K562 (cell line): ENCODE data around the gene ISCA1. TPM values are rescaled to one million over a fixed set of nuclear protein-coding genes. Genes with fewer than 3 reads are reported as not detected.

Source experiments
- CBFB ChIP-seq: sonication (generic); formaldehyde crosslinking; IDR thresholded peaks from 2 replicates; pipeline ENCODE4 v1.4.0; 2020; ENCODE audit warnings: mild to moderate bottlenecking, missing genetic modification reagents
- CCAR2 ChIP-seq: fragments of 200-400 bp; formaldehyde crosslinking; IDR thresholded peaks from 2 replicates; pipeline ENCODE4 v1.6.1; 2017; ENCODE audit warnings: mild to moderate bottlenecking, low read depth, low read length
- CHD1 ChIP-seq: fragments of 200-600 bp; sonication (generic); IDR thresholded peaks from one replicate; pipeline ENCODE4 v1.6.1; 2012; ENCODE audit warnings: mild to moderate bottlenecking, moderate library complexity, low read length, inconsistent platforms
- NCOA6 ChIP-seq: fragments of 450-650 bp; IDR thresholded peaks from 2 replicates; pipeline ENCODE4 v1.6.1; 2017; ENCODE audit warnings: mild to moderate bottlenecking
- NR0B1 ChIP-seq: fragments of 450-650 bp; IDR thresholded peaks from one replicate; pipeline ENCODE4 v1.6.1; 2018; ENCODE audit warnings: mild to moderate bottlenecking, moderate library complexity; ENCODE audit not compliant: partially characterized antibody
- ZBTB8A ChIP-seq: fragments of 450-650 bp; IDR thresholded peaks from 2 replicates; pipeline ENCODE4 v1.6.1; 2018; ENCODE audit warnings: mild to moderate bottlenecking, moderate library complexity; ENCODE audit not compliant: partially characterized antibody
- ZNF146 ChIP-seq: IDR thresholded peaks from one replicate; pipeline ENCODE4 v1.6.1; 2018; ENCODE audit warnings: missing compliant biosample characterization; ENCODE audit not compliant: unreplicated experiment
- ZNF766 ChIP-seq: fragments of 200-800 bp; sonication (Bioruptor generic); conservative IDR thresholded peaks from 2 replicates; pipeline ENCODE4 v1.6.1; 2016; ENCODE audit warnings: missing genetic modification characterization, missing compliant biosample characterization
- polyA plus RNA-seq, 8 experiments: library from polyadenylated mRNA; depleted of rRNA in 4 of 8; stranded (reverse) in 5 of 8; unstranded in 3 of 8; fragments of >200 nt; fragmentation: Nextera tagmentation in 2 of 8; fragmentation: Illumina TruSeq in 1 of 8; extraction: Ambion mirVana in 2 of 8; extraction: Trizol in 1 of 8; gene quantifications; 2 replicates each; pipeline versions ENCODE4 v1.2.1 to v1.2.3, GENCODE V29; 2011 to 2014; ENCODE audit warnings: inconsistent platforms in 1 of 8, missing spikeins in 1 of 8
- total RNA-seq, 7 experiments: library from RNA; depleted of rRNA in 6 of 7; stranded (reverse); fragments of >200 nt in 6 of 7; fragmentation: Illumina TruSeq in 2 of 7; extraction: Trizol in 2 of 7; gene quantifications; 2 replicates each; pipeline versions ENCODE4 v1.2.1 to v1.2.3, GENCODE V29; 2011 to 2021; ENCODE audit warnings: low replicate concordance in 1 of 7
- TF ChIP-seq, protein P1 (sequence below), 2 experiments: fragments of 450-650 bp in 1 of 2; sonication (generic) in 1 of 2; formaldehyde crosslinking in 1 of 2; IDR thresholded peaks; 2 replicates each; pipeline versions ENCODE4 v1.7.1 to v1.9.0; 2016 to 2022; ENCODE audit warnings: inconsistent platforms in 1 of 2, mild to moderate bottlenecking in 1 of 2, missing genetic modification reagents in 1 of 2
- TF ChIP-seq, protein P2 (sequence below): fragments of 200-800 bp; sonication (Bioruptor generic); IDR thresholded peaks from 2 replicates; pipeline ENCODE4 v1.6.1; 2017; ENCODE audit warnings: missing genetic modification characterization, missing compliant biosample characterization
- TF ChIP-seq, protein P3 (sequence below): fragments of 250-450 bp; sonication (Bioruptor Pico); IDR thresholded peaks from 2 replicates; pipeline ENCODE4 v1.5.0; 2021
- TF ChIP-seq, protein P4 (sequence below): fragments of 450-650 bp; formaldehyde crosslinking; conservative IDR thresholded peaks from 2 replicates; pipeline ENCODE4 v1.4.0; 2022; ENCODE audit warnings: mild to moderate bottlenecking, missing genetic modification characterization

The ISCA1 gene
- total and polyA plus RNA-seq, 9 of the 15 experiments (the other 6 are each of a cell fraction or from before 2014, with no cell fraction given): 6.5 to 27.1 (median 20.0) TPM

- TF ChIP-seq, protein P1, sequence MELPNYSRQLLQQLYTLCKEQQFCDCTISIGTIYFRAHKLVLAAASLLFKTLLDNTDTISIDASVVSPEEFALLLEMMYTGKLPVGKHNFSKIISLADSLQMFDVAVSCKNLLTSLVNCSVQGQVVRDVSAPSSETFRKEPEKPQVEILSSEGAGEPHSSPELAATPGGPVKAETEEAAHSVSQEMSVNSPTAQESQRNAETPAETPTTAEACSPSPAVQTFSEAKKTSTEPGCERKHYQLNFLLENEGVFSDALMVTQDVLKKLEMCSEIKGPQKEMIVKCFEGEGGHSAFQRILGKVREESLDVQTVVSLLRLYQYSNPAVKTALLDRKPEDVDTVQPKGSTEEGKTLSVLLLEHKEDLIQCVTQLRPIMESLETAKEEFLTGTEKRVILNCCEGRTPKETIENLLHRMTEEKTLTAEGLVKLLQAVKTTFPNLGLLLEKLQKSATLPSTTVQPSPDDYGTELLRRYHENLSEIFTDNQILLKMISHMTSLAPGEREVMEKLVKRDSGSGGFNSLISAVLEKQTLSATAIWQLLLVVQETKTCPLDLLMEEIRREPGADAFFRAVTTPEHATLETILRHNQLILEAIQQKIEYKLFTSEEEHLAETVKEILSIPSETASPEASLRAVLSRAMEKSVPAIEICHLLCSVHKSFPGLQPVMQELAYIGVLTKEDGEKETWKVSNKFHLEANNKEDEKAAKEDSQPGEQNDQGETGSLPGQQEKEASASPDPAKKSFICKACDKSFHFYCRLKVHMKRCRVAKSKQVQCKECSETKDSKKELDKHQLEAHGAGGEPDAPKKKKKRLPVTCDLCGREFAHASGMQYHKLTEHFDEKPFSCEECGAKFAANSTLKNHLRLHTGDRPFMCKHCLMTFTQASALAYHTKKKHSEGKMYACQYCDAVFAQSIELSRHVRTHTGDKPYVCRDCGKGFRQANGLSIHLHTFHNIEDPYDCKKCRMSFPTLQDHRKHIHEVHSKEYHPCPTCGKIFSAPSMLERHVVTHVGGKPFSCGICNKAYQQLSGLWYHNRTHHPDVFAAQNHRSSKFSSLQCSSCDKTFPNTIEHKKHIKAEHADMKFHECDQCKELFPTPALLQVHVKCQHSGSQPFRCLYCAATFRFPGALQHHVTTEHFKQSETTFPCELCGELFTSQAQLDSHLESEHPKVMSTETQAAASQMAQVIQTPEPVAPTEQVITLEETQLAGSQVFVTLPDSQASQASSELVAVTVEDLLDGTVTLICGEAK (IDR thresholded peaks at IDR 0.05): peak; percentile 58
- TF ChIP-seq, protein P1 (CRISPR knock-in tag; IDR thresholded peaks at IDR 0.05): no peak
- TF ChIP-seq ZNF146 (no peak), ZNF766 (CRISPR knock-in tag) (no peak), CHD1 (no peak), ZBTB8A (no peak), CCAR2 (no peak), NR0B1 (no peak), CBFB (no peak), NCOA6 (no peak)
- TF ChIP-seq, protein P2, sequence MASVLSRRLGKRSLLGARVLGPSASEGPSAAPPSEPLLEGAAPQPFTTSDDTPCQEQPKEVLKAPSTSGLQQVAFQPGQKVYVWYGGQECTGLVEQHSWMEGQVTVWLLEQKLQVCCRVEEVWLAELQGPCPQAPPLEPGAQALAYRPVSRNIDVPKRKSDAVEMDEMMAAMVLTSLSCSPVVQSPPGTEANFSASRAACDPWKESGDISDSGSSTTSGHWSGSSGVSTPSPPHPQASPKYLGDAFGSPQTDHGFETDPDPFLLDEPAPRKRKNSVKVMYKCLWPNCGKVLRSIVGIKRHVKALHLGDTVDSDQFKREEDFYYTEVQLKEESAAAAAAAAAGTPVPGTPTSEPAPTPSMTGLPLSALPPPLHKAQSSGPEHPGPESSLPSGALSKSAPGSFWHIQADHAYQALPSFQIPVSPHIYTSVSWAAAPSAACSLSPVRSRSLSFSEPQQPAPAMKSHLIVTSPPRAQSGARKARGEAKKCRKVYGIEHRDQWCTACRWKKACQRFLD (CRISPR knock-in tag): no peak
- TF ChIP-seq, protein P3, sequence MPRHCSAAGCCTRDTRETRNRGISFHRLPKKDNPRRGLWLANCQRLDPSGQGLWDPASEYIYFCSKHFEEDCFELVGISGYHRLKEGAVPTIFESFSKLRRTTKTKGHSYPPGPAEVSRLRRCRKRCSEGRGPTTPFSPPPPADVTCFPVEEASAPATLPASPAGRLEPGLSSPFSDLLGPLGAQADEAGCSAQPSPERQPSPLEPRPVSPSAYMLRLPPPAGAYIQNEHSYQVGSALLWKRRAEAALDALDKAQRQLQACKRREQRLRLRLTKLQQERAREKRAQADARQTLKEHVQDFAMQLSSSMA (CRISPR knock-in tag): no peak
- TF ChIP-seq, protein P4, sequence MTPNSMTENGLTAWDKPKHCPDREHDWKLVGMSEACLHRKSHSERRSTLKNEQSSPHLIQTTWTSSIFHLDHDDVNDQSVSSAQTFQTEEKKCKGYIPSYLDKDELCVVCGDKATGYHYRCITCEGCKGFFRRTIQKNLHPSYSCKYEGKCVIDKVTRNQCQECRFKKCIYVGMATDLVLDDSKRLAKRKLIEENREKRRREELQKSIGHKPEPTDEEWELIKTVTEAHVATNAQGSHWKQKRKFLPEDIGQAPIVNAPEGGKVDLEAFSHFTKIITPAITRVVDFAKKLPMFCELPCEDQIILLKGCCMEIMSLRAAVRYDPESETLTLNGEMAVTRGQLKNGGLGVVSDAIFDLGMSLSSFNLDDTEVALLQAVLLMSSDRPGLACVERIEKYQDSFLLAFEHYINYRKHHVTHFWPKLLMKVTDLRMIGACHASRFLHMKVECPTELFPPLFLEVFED (CRISPR knock-in tag): no peak
Measured at GRCh38 chr9:86282077-86282978, at the start of gene ISCA1 (continued).
